ENCODE measurements around the gene RALGPS1. TPM values are rescaled to one million over a fixed set of nuclear protein-coding genes. Genes with fewer than 3 reads are reported as not detected.

Gene RALGPS1
- total and polyA plus RNA-seq, 10 donors, result 2.5 to 27.3 (median 14.1) TPM

- no peak for TF ChIP-seq POLR2A (IDR thresholded peaks at IDR 0.05)
- TF ChIP-seq POLR2AphosphoS5 (IDR thresholded peaks at IDR 0.05), result no peak
- WGBS, 5 donors, result 72 to 83% (median 75%) methylated on average over 5 of the region's 5 CpGs
- Histone ChIP-seq H3K27me3 (replicated peaks in 1 of 7) (no peaks in the 10 kb centered on the region), H3K27ac (no peak overlapping the region), H3K4me1 (peaks cover 5 to 38% (median 29%) of the 10 kb centered on the region in 6 donors), H3K4me3 (no peak overlapping the region), H3K9me3 (no peaks in the 10 kb centered on the region), H3K36me3 (no peaks in the 10 kb centered on the region)
- intact Hi-C loops (cut with DNase I; ENCODE audit: low total_unique reads), result no loop called here
- DNase-seq, result no peak
Observed at GRCh38 chr9:127159325-127159801, 244.8 kb downstream of the RALGPS1 start.

GRCh38 chr9:127159949-127160610 is 245.5 kb downstream of the RALGPS1 start:
- no peak for DNase-seq
- peaks cover 0 to 31% (median 23%) of the 10 kb centered on the region in 6 donors for H3K4me1 ChIP-seq
- H3K27me3 ChIP-seq (replicated peaks in 1 of 7), result no peaks in the 10 kb centered on the region
- H3K9me3 ChIP-seq, result no peaks in the 10 kb centered on the region
- 87 to 94% (median 91%) methylated on average over 4 to 10 of the region's 10 CpGs for WGBS, 5 donors
- H3K4me3 ChIP-seq, result no peak overlapping the region
- no peak for TF ChIP-seq POLR2AphosphoS5 (IDR thresholded peaks at IDR 0.05)
- no peak for TF ChIP-seq POLR2A (IDR thresholded peaks at IDR 0.05)
- TF ChIP-seq CTCF (IDR thresholded peaks at IDR 0.05 in 8 of 11, conservative IDR thresholded peaks at IDR 0.05 in 3 of 11), result no peak
- H3K27ac ChIP-seq, result no peak overlapping the region
- intact Hi-C loops (cut with DNase I; ENCODE audit: low total_unique reads), result no loop called here
- no peaks in the 10 kb centered on the region for H3K36me3 ChIP-seq

- H3K36me3 ChIP-seq, result no peaks in the 10 kb centered on the region
- H3K9me3 ChIP-seq, result no peaks in the 10 kb centered on the region
- H3K27ac ChIP-seq, result peak overlapping the region in 3 of 8 donors; percentile 71 to 77 (median 72)
- TF ChIP-seq CTCF (IDR thresholded peaks at IDR 0.05 in 8 of 11, conservative IDR thresholded peaks at IDR 0.05 in 3 of 11) (no peak), POLR2AphosphoS5 (IDR thresholded peaks at IDR 0.05) (no peak), POLR2A (IDR thresholded peaks at IDR 0.05) (no peak)
- no peaks in the 10 kb centered on the region for H3K27me3 ChIP-seq (replicated peaks in 1 of 7)
- 94 to 99% (median 97%) methylated on average over 9 of the region's 9 CpGs for WGBS, 5 donors
- no peak overlapping the region for H3K4me3 ChIP-seq
- no peak for DNase-seq
- intact Hi-C loops (cut with DNase I; ENCODE audit: low total_unique reads), result no loop called here
- H3K4me1 ChIP-seq, result peaks cover 0 to 30% (median 23%) of the 10 kb centered on the region in 6 donors
Observed at GRCh38 chr9:127161081-127161624, 246.6 kb downstream of the RALGPS1 start.

GRCh38 chr9:127162046-127162863 is 247.7 kb downstream of the RALGPS1 start:
- Histone ChIP-seq H3K27me3 (replicated peaks in 1 of 7) (no peaks in the 10 kb centered on the region), H3K4me1 (peaks cover 0 to 40% (median 30%) of the 10 kb centered on the region in 6 donors), H3K4me3 (no peak overlapping the region), H3K27ac (peak overlapping the region in 7 of 8 donors; percentile 0 to 77 (median 67)), H3K9me3 (no peaks in the 10 kb centered on the region), H3K36me3 (peaks cover 0 to under 1% (median 0%) of the 10 kb centered on the region in 6 donors)
- intact Hi-C loops (cut with DNase I; ENCODE audit: low total_unique reads), result no loop called here
- DNase-seq, result no peak
- TF ChIP-seq CTCF (IDR thresholded peaks at IDR 0.05 in 8 of 11, conservative IDR thresholded peaks at IDR 0.05 in 3 of 11) (no peak), POLR2AphosphoS5 (IDR thresholded peaks at IDR 0.05) (no peak), POLR2A (IDR thresholded peaks at IDR 0.05) (no peak)
- 47 to 64% (median 56%) methylated on average over 9 of the region's 9 CpGs for WGBS, 5 donors
